Measurements from ENCODE around the gene FXN. TPM values are rescaled to one million over a fixed set of nuclear protein-coding genes. Genes with fewer than 3 reads are reported as not detected.

FXN gene
- total and polyA plus RNA-seq, 2 donors (not counting 3 experiments of a cell fraction or from before 2014, with no cell fraction given), result 18.2 to 21.2 TPM

- no peaks in the 10 kb centered on the region for H3K9me3 ChIP-seq (replicated peaks; ENCODE audit: control insufficient read depth, insufficient read depth, low read length)
- peaks cover 31% of the 10 kb centered on the region for H3K4me1 ChIP-seq (ENCODE audit: control insufficient read depth, extremely low read depth, insufficient read depth, low read length)
- no peaks in the 10 kb centered on the region for H3K36me3 ChIP-seq (ENCODE audit: control insufficient read depth in 2 of 2, extremely low read depth in 1 of 2, insufficient read depth in 2 of 2, low read length in 2 of 2)
- no peaks in the 10 kb centered on the region for H4K20me1 ChIP-seq (replicated peaks; ENCODE audit: control insufficient read depth, extremely low read depth, insufficient read depth, low read length)
- CTCF ChIA-PET, result interaction anchor here (0.9 to 3.5 kb wide), 3 partner anchors 12 to 80 kb away, joined by 5 to 17 read pairs (median 7); no protein-coding TSS in a partner anchor
- no peak overlapping the region for H3K9ac ChIP-seq (replicated peaks; ENCODE audit: extremely low read depth, insufficient read depth, low read length)
- peaks cover 70% of the 10 kb centered on the region for H3K79me2 ChIP-seq (ENCODE audit: control insufficient read depth, insufficient read depth, low read length)
- POLR2A ChIA-PET, result no interaction called here
- intact Hi-C loops (cut with micrococcal nuclease) (no loop called here), dilution Hi-C loops (cut with MboI; ENCODE audit: extremely low pct_ligation_motif_present, low sequenced_read_pairs) (no loop called here)
- no peak for FAIRE-seq
- no peaks in the 10 kb centered on the region for H3K9me1 ChIP-seq (replicated peaks; ENCODE audit: control insufficient read depth, extremely low read depth, insufficient read depth, low read length)
- BruUV-seq (replicated peaks), result no TSS peak
- TF ChIP-seq MAX (IDR thresholded peaks at IDR 0.05; ENCODE audit: insufficient read depth, insufficient read length) (no peak), JUN (IDR thresholded peaks at IDR 0.05; ENCODE audit: borderline replicate concordance, insufficient read depth, insufficient read length, low read depth) (no peak), POLR2AphosphoS5 (IDR thresholded peaks at IDR 0.05; ENCODE audit: insufficient read depth, low read depth, low read length) (no peak), GATA2 (IDR thresholded peaks at IDR 0.05; ENCODE audit: insufficient read depth, insufficient read length, low read depth, low read length) (no peak), MYC (IDR thresholded peaks at IDR 0.05; ENCODE audit: low read depth, low read length) (no peak), CTCF (IDR thresholded peaks at IDR 0.05; ENCODE audit: extremely low read depth in 1 of 2, insufficient read depth in 1 of 2, low read depth in 1 of 2, low read length in 2 of 2) (no peak), EZH2 (IDR thresholded peaks at IDR 0.05; ENCODE audit: borderline replicate concordance, low read depth, low read length, severe bottlenecking) (no peak), FOS (IDR thresholded peaks at IDR 0.05; ENCODE audit: borderline replicate concordance, insufficient read depth, low read length) (no peak), POLR2A (IDR thresholded peaks at IDR 0.05; ENCODE audit: low read depth, low read length) (no peak)
- no peak for DNase-seq (ENCODE audit: low read depth, low spot score)
- H2AFZ ChIP-seq (ENCODE audit: low read depth, low read length), result no peak overlapping the region
- H3K4me2 ChIP-seq (ENCODE audit: insufficient read depth, low read length), result no peak overlapping the region
- no peaks in the 10 kb centered on the region for H3K27me3 ChIP-seq (ENCODE audit: control insufficient read depth in 2 of 2, insufficient read depth in 2 of 2, low read length in 2 of 2)
- H3K4me3 ChIP-seq (replicated peaks in 1 of 3; ENCODE audit: insufficient read depth in 1 of 3, low read depth in 1 of 3, low read length in 3 of 3), result no peak overlapping the region
- H3K27ac ChIP-seq (ENCODE audit: insufficient read depth, low read depth, low read length), result no peak overlapping the region
Measured at GRCh38 chr9:69134412-69134811, 98.9 kb downstream of the FXN start.
